ENCODE measurements around the gene WDR54.

GRCh38 chr2:74375838-74376237 is 45.7 kb upstream of the WDR54 start:
- TF ChIP-seq EZH2phosphoT487 (IDR thresholded peaks at IDR 0.05; ENCODE audit: borderline replicate concordance, low read length) (no peak), CTCF (IDR thresholded peaks at IDR 0.05; ENCODE audit: low read depth, low read length, poor library complexity, severe bottlenecking) (no peak)
